ENCODE data around the gene ASIC1. TPM values are rescaled to one million over a fixed set of nuclear protein-coding genes. Genes with fewer than 3 reads are reported as not detected.

The ASIC1 gene
- total RNA-seq, 2 experiments from 2014 or later = 7.3 to 8.0 TPM

DNA sequence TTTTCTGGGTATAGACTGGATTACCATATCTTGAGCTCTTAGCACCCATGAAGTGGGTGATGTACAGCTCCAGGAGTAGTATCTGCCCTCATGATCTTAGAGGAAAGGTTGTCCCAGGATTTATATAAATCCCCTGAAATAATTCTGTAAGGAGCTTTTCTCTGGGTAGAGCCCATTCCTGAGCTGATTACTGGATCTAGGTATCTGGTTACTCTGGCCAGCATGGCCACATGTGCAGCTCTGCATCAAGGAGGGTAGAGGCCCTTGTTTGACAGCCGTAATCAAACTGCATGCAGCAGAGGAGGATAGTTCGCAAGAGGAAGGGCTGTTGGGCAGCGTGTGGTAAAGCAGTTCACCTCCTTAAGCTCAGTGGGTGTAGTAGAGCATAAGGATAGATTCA is 63.1 kb downstream of the ASIC1 start:
- intact Hi-C loops (cut with DNase I, micrococcal nuclease) = no loop called here
- Mint-ChIP-seq H3K36me3 (ENCODE audit: low read depth) (peaks cover 31% of the 10 kb centered on the region), H3K9me3 (ENCODE audit: low read depth) (no peaks in the 10 kb centered on the region), H3K4me3 (no peak overlapping the region), H3K27me3 (no peaks in the 10 kb centered on the region), H3K27ac (no peak overlapping the region), H3K4me1 (peaks cover 19% of the 10 kb centered on the region)
- ATAC-seq = no peak
- DNase-seq = no peak
- ChIA-PET CTCF (interaction anchor here (0.6 to 1.1 kb wide), 7 partner anchors 9 to 57 kb away, joined by 3 to 6 read pairs (median 4); partner anchors contain the start of gene COX14), POLR2A (interaction anchor here (1.1 kb wide), 1 partner anchor 8 kb away, joined by 5 read pairs; the partner anchor contains the start of gene COX14)

DNA sequence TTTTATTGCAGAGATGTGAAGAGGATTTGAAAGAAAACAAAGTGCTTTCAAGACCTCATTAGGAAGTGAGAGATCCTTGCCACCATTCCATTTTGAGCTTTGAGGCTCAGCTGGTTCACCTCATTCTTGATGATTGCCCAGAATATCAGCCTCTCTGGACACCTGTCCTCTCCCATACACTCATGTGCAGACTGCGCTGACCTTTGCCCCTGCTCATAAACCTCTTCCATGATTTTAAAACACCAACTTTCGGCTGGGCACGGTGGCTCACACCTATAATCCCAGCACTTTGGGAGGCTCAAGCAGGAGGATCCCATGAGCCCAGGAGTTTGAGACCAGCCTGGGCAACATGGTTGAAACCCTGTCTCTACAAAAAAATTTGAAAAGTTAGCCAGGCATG is 63.6 kb downstream of the ASIC1 start:
- ChIA-PET CTCF (interaction anchor here (0.6 to 2.3 kb wide), 7 partner anchors 9 to 57 kb away, joined by 3 to 13 read pairs (median 4); partner anchors contain the start of gene COX14), POLR2A (interaction anchor here (1.1 kb wide), 1 partner anchor 9 kb away, joined by 5 read pairs; the partner anchor contains the start of gene COX14)
- Mint-ChIP-seq H3K27ac (no peak overlapping the region), H3K27me3 (no peaks in the 10 kb centered on the region), H3K4me3 (no peak overlapping the region), H3K4me1 (peaks cover 19% of the 10 kb centered on the region), H3K9me3 (ENCODE audit: low read depth) (no peaks in the 10 kb centered on the region), H3K36me3 (ENCODE audit: low read depth) (peaks cover 31% of the 10 kb centered on the region)
- no peak for ATAC-seq
- intact Hi-C loops (cut with DNase I, micrococcal nuclease) = no loop called here
- DNase-seq = no peak

DNA sequence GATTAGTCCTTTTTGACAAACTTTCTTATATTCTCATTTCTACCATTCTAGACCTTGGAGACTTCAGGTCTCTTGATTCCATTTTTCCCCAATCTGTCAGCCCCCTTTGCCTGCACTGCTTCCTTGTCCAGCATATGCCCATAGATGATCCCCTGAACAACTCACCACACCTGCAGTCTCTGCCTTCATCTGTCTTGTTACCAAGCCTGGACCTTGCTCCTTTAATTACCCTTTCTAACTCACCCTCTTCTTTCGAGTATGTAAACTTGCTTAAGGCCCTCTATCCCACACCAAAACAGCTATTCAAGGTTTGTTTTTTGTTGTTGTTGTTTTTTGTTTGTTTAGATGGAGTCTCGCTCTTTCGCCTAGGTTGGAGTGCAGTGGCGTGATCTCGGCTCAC is 64.2 kb downstream of the ASIC1 start:
- peaks cover 14% of the 10 kb centered on the region for H3K4me1 Mint-ChIP-seq
- H3K4me3 Mint-ChIP-seq = no peak overlapping the region
- ChIA-PET CTCF (interaction anchor here (0.7 to 2.3 kb wide), 3 partner anchors 10 to 200 kb away, joined by 3 to 13 read pairs (median 13); partner anchors contain the start of gene COX14), POLR2A (interaction anchor here (0.6 kb wide), 1 partner anchor 243 kb away, joined by 3 read pairs; no protein-coding TSS in a partner anchor)
- no peaks in the 10 kb centered on the region for H3K27me3 Mint-ChIP-seq
- ATAC-seq (no peak), DNase-seq (no peak)
- H3K36me3 Mint-ChIP-seq (ENCODE audit: low read depth) = peaks cover 34% of the 10 kb centered on the region
- intact Hi-C loops (cut with DNase I, micrococcal nuclease) = no loop called here
- no peaks in the 10 kb centered on the region for H3K9me3 Mint-ChIP-seq (ENCODE audit: low read depth)
- no peak overlapping the region for H3K27ac Mint-ChIP-seq

DNA sequence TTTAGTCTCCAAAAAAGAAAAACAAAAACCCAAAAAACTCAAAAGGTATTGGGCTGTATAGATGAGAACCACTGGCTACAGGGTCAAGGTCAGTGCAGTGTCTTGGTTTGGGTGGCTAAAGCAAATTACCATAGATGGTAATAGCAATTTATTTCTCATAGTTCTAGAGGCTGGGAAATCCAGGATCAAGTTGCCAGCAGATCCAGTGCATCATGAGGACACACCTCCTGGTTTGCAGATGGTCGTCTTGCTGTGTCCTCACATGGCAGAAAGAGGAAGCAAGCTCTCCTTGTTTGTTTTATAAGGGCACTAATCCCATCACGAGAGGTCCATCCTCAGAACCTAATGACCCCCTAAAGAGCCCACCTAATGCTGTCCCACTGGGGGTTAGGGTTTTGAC is 65.8 kb downstream of the ASIC1 start:
- Mint-ChIP-seq H3K9me3 (ENCODE audit: low read depth) (no peaks in the 10 kb centered on the region), H3K27ac (no peak overlapping the region), H3K4me3 (no peak overlapping the region), H3K27me3 (no peaks in the 10 kb centered on the region), H3K4me1 (peaks cover 10% of the 10 kb centered on the region), H3K36me3 (ENCODE audit: low read depth) (peaks cover 38% of the 10 kb centered on the region)
- ChIA-PET POLR2A (no interaction called here), CTCF (interaction anchor here (0.6 to 2.3 kb wide), 2 partner anchors 9 to 10 kb away, joined by 3 to 13 read pairs; no protein-coding TSS in a partner anchor)
- no peak for DNase-seq
- no peak for ATAC-seq
- intact Hi-C loops (cut with DNase I, micrococcal nuclease) = no loop called here

DNA sequence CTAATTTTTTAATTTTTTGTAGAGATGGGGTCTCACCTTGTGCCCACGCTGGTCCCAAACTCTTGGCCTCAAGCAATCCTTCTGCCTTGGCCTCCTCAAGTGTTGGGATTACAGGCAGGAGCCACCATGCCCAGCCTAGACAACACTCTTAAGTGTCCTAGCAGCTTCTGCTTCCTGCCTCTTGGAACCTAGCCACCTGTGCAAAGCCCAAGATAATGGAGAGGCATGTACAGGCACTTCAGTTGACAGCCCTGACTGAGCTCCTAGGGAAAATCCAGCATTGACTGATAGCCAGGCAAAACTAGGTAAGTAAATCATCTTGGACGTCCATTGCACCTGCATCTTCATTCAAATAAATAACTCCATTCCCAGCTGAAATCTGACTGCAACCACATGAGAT is 70.2 kb downstream of the ASIC1 start:
- DNase-seq (no peak), ATAC-seq (no peak)
- H3K27me3 Mint-ChIP-seq = no peaks in the 10 kb centered on the region
- peaks cover 12% of the 10 kb centered on the region for H3K4me1 Mint-ChIP-seq
- peak overlapping the region; percentile 29 for H3K27ac Mint-ChIP-seq
- ChIA-PET POLR2A (interaction anchor here (0.6 to 0.7 kb wide), 2 partner anchors 36 to 663 kb away, joined by 4 to 5 read pairs; no protein-coding TSS in a partner anchor), CTCF (interaction anchor here (0.7 to 3.0 kb wide), 2 partner anchors 17 to 48 kb away, joined by 3 to 15 read pairs; no protein-coding TSS in a partner anchor)
- intact Hi-C loops (cut with DNase I, micrococcal nuclease) = no loop called here
- no peak overlapping the region for H3K4me3 Mint-ChIP-seq
- peaks cover 43% of the 10 kb centered on the region for H3K36me3 Mint-ChIP-seq (ENCODE audit: low read depth)
- no peaks in the 10 kb centered on the region for H3K9me3 Mint-ChIP-seq (ENCODE audit: low read depth)

DNA sequence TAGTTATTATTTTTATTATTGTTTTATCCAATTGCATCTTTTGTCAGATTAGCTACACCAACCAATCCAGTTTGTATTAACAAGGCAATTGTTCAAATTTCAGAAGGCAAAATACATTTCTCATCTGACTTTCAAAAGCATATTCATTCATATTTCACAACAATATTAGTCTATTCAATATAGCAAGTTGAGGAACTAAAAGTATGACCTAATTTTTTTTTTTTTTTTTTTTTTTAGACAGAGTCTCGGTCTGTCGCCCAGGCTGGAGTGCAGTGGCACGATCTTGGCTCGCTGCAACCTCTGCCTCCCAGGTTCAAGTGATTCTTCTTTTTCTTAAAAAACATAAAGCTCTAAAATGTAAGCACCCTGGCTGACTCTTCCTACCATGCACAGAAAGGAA is 71.9 kb downstream of the ASIC1 start:
- Mint-ChIP-seq H3K4me1 (peaks cover 16% of the 10 kb centered on the region), H3K36me3 (ENCODE audit: low read depth) (peaks cover 49% of the 10 kb centered on the region), H3K27ac (no peak overlapping the region), H3K9me3 (ENCODE audit: low read depth) (no peaks in the 10 kb centered on the region), H3K4me3 (no peak overlapping the region), H3K27me3 (no peaks in the 10 kb centered on the region)
- no peak for ATAC-seq
- ChIA-PET CTCF (interaction anchor here (0.6 to 3.0 kb wide), 11 partner anchors 8 to 634 kb away, joined by 3 to 15 read pairs (median 3); partner anchors contain the start of genes ATF1 and GPD1), POLR2A (interaction anchor here (0.6 kb wide), 1 partner anchor 134 kb away, joined by 4 read pairs; no protein-coding TSS in a partner anchor)
- intact Hi-C loops (cut with DNase I, micrococcal nuclease) = no loop called here
- no peak for DNase-seq

DNA sequence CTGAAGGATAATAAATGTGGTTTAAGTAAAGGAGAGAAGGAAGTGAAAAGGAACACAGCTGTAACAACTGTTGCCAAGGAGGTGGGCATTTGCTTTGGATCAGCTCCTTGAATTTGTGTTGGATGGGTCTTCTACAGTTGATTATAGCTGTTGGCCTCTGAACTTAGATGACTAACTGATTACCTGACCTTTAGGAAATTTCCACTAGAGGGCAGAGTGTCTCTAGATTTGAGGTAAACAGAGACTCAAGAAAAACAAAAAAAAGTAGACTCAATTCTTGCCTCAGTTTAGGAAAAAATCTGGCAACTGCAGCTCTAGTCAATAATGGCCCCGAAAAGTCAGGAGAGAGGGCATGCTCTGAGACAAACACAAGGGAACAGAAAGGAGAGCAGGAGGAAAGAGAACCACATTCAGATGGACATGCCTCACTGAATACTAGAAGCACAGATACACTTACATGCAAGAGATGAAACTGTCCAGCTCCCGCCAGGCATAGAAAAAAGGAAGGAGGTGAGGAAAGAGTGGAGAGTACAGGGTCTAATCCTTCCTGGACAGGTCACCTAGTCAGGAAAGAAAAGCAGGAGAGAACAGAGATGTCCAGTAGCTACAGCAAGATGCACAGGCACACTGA is 75.2 kb downstream of the ASIC1 start:
- ChIA-PET CTCF (interaction anchor here (0.5 to 3.0 kb wide), 50 partner anchors 8 to 1147 kb away, joined by 3 to 43 read pairs (median 4); partner anchors contain the start of genes CERS5, COX14, LIMA1 and SMARCD1), POLR2A (interaction anchor here (0.6 to 1.5 kb wide), 5 partner anchors 9 to 510 kb away, joined by 3 to 10 read pairs (median 3); partner anchors contain the start of gene CERS5)
- Mint-ChIP-seq H3K27me3 (no peaks in the 10 kb centered on the region), H3K27ac (peak overlapping the region; percentile 74), H3K9me3 (ENCODE audit: low read depth) (no peaks in the 10 kb centered on the region), H3K4me1 (peaks cover 6% of the 10 kb centered on the region), H3K36me3 (ENCODE audit: low read depth) (peaks cover 44% of the 10 kb centered on the region), H3K4me3 (no peak overlapping the region)
- intact Hi-C loops (cut with DNase I, micrococcal nuclease) = loop anchor here (1.0 to 2.0 kb wide), 3 partner anchors 43 to 182 kb away; no protein-coding TSS in a partner anchor
- DNase-seq (no peak), ATAC-seq (peak; percentile 71)

Other genes with a start within 250 kb of the ASIC1 start
- gene NCKAP5L, start 229.2 kb upstream of the ASIC1 start, total RNA-seq = 1 to 10 TPM; 4.3 to 4.5 TPM
- gene BCDIN3D, start 214.5 kb upstream of the ASIC1 start, total RNA-seq = 1 to 10 TPM; 5.5 to 5.6 TPM
- gene FAIM2, start 153.7 kb upstream of the ASIC1 start, total RNA-seq = under 1 TPM; 0.53 to 0.91 TPM
- gene AQP2, start 106.9 kb upstream of the ASIC1 start, total RNA-seq = not detected
- gene AQP5, start 95.7 kb upstream of the ASIC1 start, total RNA-seq = not detected
- gene AQP6, start 84.6 kb upstream of the ASIC1 start, total RNA-seq = not detected
- 100 to 1,000 TPM in 1 of 2 experiments, 10 to 100 TPM in 1; 99.7 to 118 TPM for gene RACGAP1, start 32.1 kb upstream of the ASIC1 start, total RNA-seq
- 10 to 100 TPM; 51.8 to 76.6 TPM for gene SMARCD1, start 27.7 kb downstream of the ASIC1 start, total RNA-seq
- gene GPD1, start 46.4 kb downstream of the ASIC1 start, total RNA-seq = under 1 TPM; 0.25 to 0.37 TPM
- gene COX14, start 54.6 kb downstream of the ASIC1 start, total RNA-seq = 10 to 100 TPM; 26.8 to 44.2 TPM
- gene CERS5, start 109.8 kb downstream of the ASIC1 start, total RNA-seq = 10 to 100 TPM; 49.4 to 64.4 TPM
- 10 to 100 TPM; 69.7 to 90.4 TPM for gene LIMA1, start 225.9 kb downstream of the ASIC1 start, total RNA-seq